Cardiac fibroblast (primary cell): ENCODE data around the gene CABLES1.

Source experiments
- DNase-seq, 2 donors: peaks; one replicate each; pipeline versions ENCODE4 v3.0.0 to v3.0.0-alpha.2; 2010; ENCODE audit warnings: low read depth in 2 of 2
- H3K4me3 ChIP-seq, 2 donors: replicated peaks in 1 of 2; 1 replicate in 1 of 2; 2 replicates in 1 of 2; pipeline ENCODE4 v1.5.1; 2011; ENCODE audit warnings: low read depth in 2 of 2, low read length in 2 of 2, mild to moderate bottlenecking in 2 of 2, moderate library complexity in 1 of 2
- TF ChIP-seq, protein P1 (sequence below): IDR thresholded peaks from one replicate; pipeline ENCODE4 v1.5.1; 2011; ENCODE audit warnings: low read depth, mild to moderate bottlenecking, low read length, inconsistent platforms

The CABLES1 gene

DNA sequence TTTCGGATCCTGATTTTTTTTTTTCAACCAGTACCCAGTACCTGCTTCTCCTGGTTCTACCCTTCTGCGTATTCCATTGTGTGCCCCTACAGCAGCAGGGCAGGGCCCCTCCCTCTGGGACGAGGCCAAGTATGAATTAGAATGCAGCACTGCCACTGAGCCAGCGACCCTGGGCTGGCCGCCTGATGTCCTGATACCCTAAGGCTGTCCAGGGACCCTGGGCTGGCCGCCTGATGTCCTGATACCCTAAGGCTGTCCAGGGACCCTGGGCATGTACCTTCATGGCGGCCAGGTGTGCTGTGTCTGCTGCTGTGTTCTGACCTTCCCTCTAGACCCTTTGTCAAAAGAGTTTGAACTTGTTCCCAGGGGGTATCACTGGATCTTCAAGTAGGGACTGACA is 42.9 kb downstream of the CABLES1 start:
- no peak for DNase-seq
- TF ChIP-seq, protein P1, sequence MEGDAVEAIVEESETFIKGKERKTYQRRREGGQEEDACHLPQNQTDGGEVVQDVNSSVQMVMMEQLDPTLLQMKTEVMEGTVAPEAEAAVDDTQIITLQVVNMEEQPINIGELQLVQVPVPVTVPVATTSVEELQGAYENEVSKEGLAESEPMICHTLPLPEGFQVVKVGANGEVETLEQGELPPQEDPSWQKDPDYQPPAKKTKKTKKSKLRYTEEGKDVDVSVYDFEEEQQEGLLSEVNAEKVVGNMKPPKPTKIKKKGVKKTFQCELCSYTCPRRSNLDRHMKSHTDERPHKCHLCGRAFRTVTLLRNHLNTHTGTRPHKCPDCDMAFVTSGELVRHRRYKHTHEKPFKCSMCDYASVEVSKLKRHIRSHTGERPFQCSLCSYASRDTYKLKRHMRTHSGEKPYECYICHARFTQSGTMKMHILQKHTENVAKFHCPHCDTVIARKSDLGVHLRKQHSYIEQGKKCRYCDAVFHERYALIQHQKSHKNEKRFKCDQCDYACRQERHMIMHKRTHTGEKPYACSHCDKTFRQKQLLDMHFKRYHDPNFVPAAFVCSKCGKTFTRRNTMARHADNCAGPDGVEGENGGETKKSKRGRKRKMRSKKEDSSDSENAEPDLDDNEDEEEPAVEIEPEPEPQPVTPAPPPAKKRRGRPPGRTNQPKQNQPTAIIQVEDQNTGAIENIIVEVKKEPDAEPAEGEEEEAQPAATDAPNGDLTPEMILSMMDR: no peak
- H3K4me3 ChIP-seq: no peak overlapping the region

- no peak for DNase-seq
- TF ChIP-seq, protein P1: no peak
- no peak overlapping the region for H3K4me3 ChIP-seq
Observed at GRCh38 chr18:23178661-23179081, 43.4 kb downstream of the CABLES1 start.

- no peak overlapping the region for H3K4me3 ChIP-seq
- no peak for DNase-seq
- TF ChIP-seq, protein P1: no peak
Observed at GRCh38 chr18:23179416-23179815, 44.1 kb downstream of the CABLES1 start.

GRCh38 chr18:23181547-23181946 is 46.3 kb downstream of the CABLES1 start:
- no peak overlapping the region for H3K4me3 ChIP-seq
- TF ChIP-seq, protein P1: no peak
- DNase-seq: no peak

GRCh38 chr18:23182606-23183005 is 47.3 kb downstream of the CABLES1 start:
- TF ChIP-seq, protein P1: no peak
- no peak for DNase-seq
- no peak overlapping the region for H3K4me3 ChIP-seq

GRCh38 chr18:23183411-23184150 is 48.3 kb downstream of the CABLES1 start:
- TF ChIP-seq, protein P1: no peak
- peak; percentile 23 to 34 for DNase-seq
- no peak overlapping the region for H3K4me3 ChIP-seq

- TF ChIP-seq, protein P1: no peak
- no peak overlapping the region for H3K4me3 ChIP-seq
- no peak for DNase-seq
Observed at GRCh38 chr18:23186781-23187180, 51.5 kb downstream of the CABLES1 start.
